SK-N-SH (cell line): ENCODE data around the gene NMT2. TPM values are rescaled to one million over a fixed set of nuclear protein-coding genes. Genes with fewer than 3 reads are reported as not detected.

Source experiments
- CTCF ChIA-PET: fragments of 300-600, 350-600 bp; formaldehyde crosslinking; extraction: SDS; loops from one replicate; lab custom pipeline; 2021; lab: Yijun Ruan, JAX
- POLR2A ChIA-PET: fragments of 350-600 bp; sonication (Branson Sonifier 250); formaldehyde crosslinking; extraction: SDS; loops from one replicate; lab custom pipeline; 2020; ENCODE audit warnings: antibody characterized with exemption, inconsistent platforms; lab: Yijun Ruan, JAX
- DNase-seq: peaks from one replicate; pipeline ENCODE4 v3.0.0; 2012
- H2AFZ ChIP-seq: fragments of 200-600 bp; sonication (generic); 2 replicates; pipeline ENCODE4 v1.8.1; 2016; ENCODE audit warnings: antibody characterized with exemption, mild to moderate bottlenecking, low read depth
- H3F3A ChIP-seq: fragments of 200-600 bp; sonication (generic); replicated peaks from 2 replicates; pipeline ENCODE3; 2016; ENCODE audit warnings: antibody characterized with exemption, mild to moderate bottlenecking; ENCODE audit not compliant: insufficient read depth
- H3K27ac ChIP-seq, 2 experiments: fragments of 200-500 bp in 1 of 2; fragments of 200-600 bp in 1 of 2; sonication (Bioruptor generic) in 1 of 2; sonication (generic), shearing (Covaris generic) in 1 of 2; 2 replicates each; pipeline versions ENCODE4 v1.5.1 to v1.6.1; 2014 to 2016; ENCODE audit warnings: low read depth in 2 of 2, inconsistent platforms in 1 of 2, low read length in 1 of 2, mild to moderate bottlenecking in 1 of 2, mixed read lengths in 1 of 2
- H3K27me3 ChIP-seq: fragments of 200-600 bp; sonication (generic), shearing (Covaris generic); 2 replicates; pipeline ENCODE4 v1.6.1; 2016; ENCODE audit warnings: mixed run types; ENCODE audit not compliant: insufficient read depth
- H3K36me3 ChIP-seq, 2 experiments: fragments of 200-500 bp in 1 of 2; fragments of 200-600 bp in 1 of 2; sonication (Bioruptor generic) in 1 of 2; sonication (generic) in 1 of 2; replicated peaks in 1 of 2; 2 replicates each; pipeline versions ENCODE3 to v1.5.1; 2014 to 2016; ENCODE audit warnings: low read length in 1 of 2, mild to moderate bottlenecking in 1 of 2; ENCODE audit not compliant: insufficient read depth in 2 of 2, control insufficient read depth in 1 of 2
- H3K4me1 ChIP-seq, 2 experiments: fragments of 200-500 bp in 1 of 2; fragments of 200-600 bp in 1 of 2; sonication (Bioruptor generic) in 1 of 2; sonication (generic), shearing (Covaris generic) in 1 of 2; 2 replicates each; pipeline versions ENCODE4 v1.5.1 to v1.6.1; 2014 to 2016; ENCODE audit warnings: low read depth in 1 of 2, low read length in 1 of 2, mixed run types in 1 of 2; ENCODE audit not compliant: insufficient read depth in 2 of 2, control insufficient read depth in 1 of 2
- H3K4me2 ChIP-seq: fragments of 200-600 bp; sonication (generic), shearing (Covaris generic); 2 replicates; pipeline ENCODE4 v1.6.1; 2017; ENCODE audit warnings: mixed run types
- H3K4me3 ChIP-seq, 2 experiments: fragments of 200-500 bp in 1 of 2; fragments of 200-600 bp in 1 of 2; sonication (Bioruptor generic) in 1 of 2; sonication (generic), shearing (Covaris generic) in 1 of 2; 2 replicates each; pipeline versions ENCODE4 v1.5.1 to v1.8.1; 2014 to 2016; ENCODE audit warnings: low read depth in 2 of 2, inconsistent platforms in 1 of 2, low read length in 1 of 2, mild to moderate bottlenecking in 1 of 2, mixed read lengths in 1 of 2, moderate library complexity in 1 of 2
- H3K79me2 ChIP-seq: fragments of 200-600 bp; sonication (generic); 2 replicates; pipeline ENCODE4 v1.8.1; 2017; ENCODE audit warnings: mild to moderate bottlenecking; ENCODE audit not compliant: insufficient read depth
- H3K9ac ChIP-seq: fragments of 200-600 bp; sonication (generic); 2 replicates; pipeline ENCODE4 v1.6.1; 2017; ENCODE audit warnings: mixed run types
- H3K9me2 ChIP-seq: fragments of 200-600 bp; sonication (generic); 2 replicates; pipeline ENCODE4 v1.6.1; 2017; ENCODE audit warnings: mixed run types
- H3K9me3 ChIP-seq: fragments of 200-600 bp; sonication (generic); 2 replicates; pipeline ENCODE4 v1.6.1; 2017; ENCODE audit warnings: mixed run types, mild to moderate bottlenecking, moderate library complexity
- H4K20me1 ChIP-seq: fragments of 200-600 bp; sonication (generic); 2 replicates; pipeline ENCODE4 v1.6.1; 2017; ENCODE audit warnings: mild to moderate bottlenecking, mixed run types; ENCODE audit not compliant: insufficient read depth
- CHD2 ChIP-seq: fragments of 150-350 bp; IDR thresholded peaks from 2 replicates; pipeline ENCODE4 v1.6.1; 2018; ENCODE audit warnings: low read length; ENCODE audit not compliant: partially characterized antibody
- EP300 ChIP-seq, 2 experiments: IDR thresholded peaks; 2 replicates each; pipeline versions ENCODE4 v1.4.0 to v1.6.1; 2012; ENCODE audit warnings: borderline replicate concordance in 1 of 2, low read depth in 1 of 2, low read length in 1 of 2
- GABPA ChIP-seq: IDR thresholded peaks from 2 replicates; pipeline ENCODE4 v1.4.0; 2012; ENCODE audit warnings: low read depth, mild to moderate bottlenecking
- JUND ChIP-seq: IDR thresholded peaks from 2 replicates; pipeline ENCODE4 v1.4.0; 2012
- MEF2A ChIP-seq: IDR thresholded peaks from 2 replicates; pipeline ENCODE4 v1.4.0; 2012; ENCODE audit warnings: low read depth, borderline replicate concordance
- NRF1 ChIP-seq: IDR thresholded peaks from 2 replicates; pipeline ENCODE4 v1.6.1; 2012; ENCODE audit warnings: low read depth, mild to moderate bottlenecking, low read length
- PBX3 ChIP-seq: IDR thresholded peaks from 2 replicates; pipeline ENCODE4; 2012
- POLR2AphosphoS5 ChIP-seq: IDR thresholded peaks from 2 replicates; pipeline ENCODE4 v1.6.1; 2012; ENCODE audit warnings: low read depth, low read length
- RAD21 ChIP-seq: IDR thresholded peaks from 2 replicates; pipeline ENCODE4 v1.6.1; 2012; ENCODE audit warnings: mild to moderate bottlenecking, low read length
- RCOR1 ChIP-seq: fragments of 150-350 bp; IDR thresholded peaks from 2 replicates; pipeline ENCODE4 v1.6.1; 2017; ENCODE audit warnings: antibody characterized with exemption, low read length
- RXRA ChIP-seq: IDR thresholded peaks from 2 replicates; pipeline ENCODE4 v1.4.0; 2012; ENCODE audit warnings: low read depth, mild to moderate bottlenecking, borderline replicate concordance
- SMC3 ChIP-seq: IDR thresholded peaks from 2 replicates; pipeline ENCODE4 v1.6.1; 2012; ENCODE audit warnings: low read depth, low read length, improper control_type of control experiment
- TCF12 ChIP-seq: IDR thresholded peaks from 2 replicates; pipeline ENCODE4 v1.4.0; 2012
- USF2 ChIP-seq: fragments of 150-350 bp; IDR thresholded peaks from 2 replicates; pipeline ENCODE4 v1.6.1; 2017; ENCODE audit warnings: antibody characterized with exemption, low read length, low read depth, borderline replicate concordance
- WGBS: methylation state at CpG from one replicate; pipeline ENCODE4 v1.1.6; 2017; ENCODE audit warnings: low lambda C conversion rate; 5-methylcytosine and 5-hydroxymethylcytosine counted together
- polyA plus RNA-seq, 3 experiments: library from polyadenylated mRNA; depleted of rRNA; stranded (reverse); fragments of >200 nt; gene quantifications; 2 replicates each; pipeline ENCODE4 v1.2.3, GENCODE V29; 2012
- TF ChIP-seq, protein P1 (sequence below): IDR thresholded peaks from 2 replicates; pipeline ENCODE4 v1.4.0; 2012; ENCODE audit warnings: low read depth

The NMT2 gene
- polyA plus RNA-seq, 1 of the 3 experiments (the other 2 are of a cell fraction): 25.9 TPM

GRCh38 chr10:15097011-15097812, 71.3 kb downstream of the NMT2 start, which contains the start of gene RPP38 (continued):
- TF ChIP-seq PBX3 (no peak), NRF1 (peak; percentile 86), RAD21 (no peak), RCOR1 (no peak), SMC3 (no peak), EP300 (IDR thresholded peaks at IDR 0.05; ENCODE audit: borderline replicate concordance in 1 of 2, low read depth in 1 of 2, low read length in 1 of 2) (no peak), TCF12 (no peak), JUND (peak; percentile 14; the same call in 1 of the 2 replicates), GABPA (peak; percentile 69), POLR2AphosphoS5 (peak; percentile 87), CHD2 (peak; percentile 99), MEF2A (no peak), RXRA (no peak)
- TF ChIP-seq, protein P1, sequence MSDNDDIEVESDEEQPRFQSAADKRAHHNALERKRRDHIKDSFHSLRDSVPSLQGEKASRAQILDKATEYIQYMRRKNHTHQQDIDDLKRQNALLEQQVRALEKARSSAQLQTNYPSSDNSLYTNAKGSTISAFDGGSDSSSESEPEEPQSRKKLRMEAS: peak; percentile 43

GRCh38 chr10:15096661-15097010, 71.9 kb downstream of the NMT2 start:
- peak overlapping the region; percentile 39 to 94; a peak in 3 of 4 replicates for H3K27ac ChIP-seq
- peak overlapping the region; percentile 91; the same call in 1 of the 2 replicates for H3K9ac ChIP-seq
- ChIA-PET CTCF (interaction anchor here (1.4 kb wide), 1 partner anchor 9 kb away, joined by 7 read pairs; no protein-coding TSS in a partner anchor), POLR2A (no interaction called here)
- peaks cover 4 to 5% of the 10 kb centered on the region in 2 experiments for H3K36me3 ChIP-seq
- H3K4me2 ChIP-seq: peak overlapping the region; percentile 93
- H3F3A ChIP-seq: peaks cover 8% of the 10 kb centered on the region
- no peaks in the 10 kb centered on the region for H3K9me2 ChIP-seq
- DNase-seq: no peak
- H3K27me3 ChIP-seq: no peaks in the 10 kb centered on the region
- peak overlapping the region; percentile 77 to 82 for H3K4me3 ChIP-seq
- H3K4me1 ChIP-seq: peaks cover 4 to 8% of the 10 kb centered on the region in 2 experiments; a peak in 2 of 4 replicates
- under 1% methylated on average over 11 of the region's 11 CpGs for WGBS
- TF ChIP-seq EP300 (IDR thresholded peaks at IDR 0.05; ENCODE audit: borderline replicate concordance in 1 of 2, low read depth in 1 of 2, low read length in 1 of 2) (0 out of 4 replicates have a peak, but pooled peaks of 1 of the 2 experiments have one; percentile 2), USF2 (no peak)
- H4K20me1 ChIP-seq: no peaks in the 10 kb centered on the region
- H3K9me3 ChIP-seq: no peaks in the 10 kb centered on the region
- H3K79me2 ChIP-seq: peaks cover 43% of the 10 kb centered on the region
- peak overlapping the region; percentile 95 for H2AFZ ChIP-seq
